Adrenal gland (tissue), 5 donors: ENCODE data around the gene PLIN1.

Experiments
- CTCF ChIP-seq, 6 experiments: fragments of 450-650 bp in 4 of 6; fragments of 200-600 bp in 2 of 6; sonication (generic) in 1 of 6; IDR thresholded peaks; 1 replicate in 5 of 6; 2 replicates in 1 of 6; pipeline versions ENCODE4 v1.5.1 to v1.8.0; 2016 to 2021; ENCODE audit warnings: antibody characterized with exemption in 6 of 6, mild to moderate bottlenecking in 2 of 6, moderate library complexity in 1 of 6
- POLR2A ChIP-seq, 2 donors: fragments of 450-650 bp; IDR thresholded peaks; one replicate each; pipeline ENCODE4 v1.6.1; 2017; ENCODE audit warnings: antibody characterized with exemption in 2 of 2, mild to moderate bottlenecking in 2 of 2, moderate library complexity in 1 of 2
- donor health status: DM: no; HTN: no; CAD: no.

GRCh38 chr15:89641053-89641452, 38.1 kb downstream of the PLIN1 start:
- TF ChIP-seq CTCF (IDR thresholded peaks at IDR 0.05) = no peak
- no peak for TF ChIP-seq POLR2A (IDR thresholded peaks at IDR 0.05)
